Measurements from ENCODE around the gene FBXW7. TPM values are rescaled to one million over a fixed set of nuclear protein-coding genes. Genes with fewer than 3 reads are reported as not detected.

FBXW7 gene
- polyA plus RNA-seq, 2 of the 4 experiments (the other 2 are of a cell fraction) = 7.2 to 12.5 TPM

GRCh38 chr4:152294331-152294730 lies 241.6 kb downstream of the FBXW7 start (continued):
- TF ChIP-seq, protein P1, sequence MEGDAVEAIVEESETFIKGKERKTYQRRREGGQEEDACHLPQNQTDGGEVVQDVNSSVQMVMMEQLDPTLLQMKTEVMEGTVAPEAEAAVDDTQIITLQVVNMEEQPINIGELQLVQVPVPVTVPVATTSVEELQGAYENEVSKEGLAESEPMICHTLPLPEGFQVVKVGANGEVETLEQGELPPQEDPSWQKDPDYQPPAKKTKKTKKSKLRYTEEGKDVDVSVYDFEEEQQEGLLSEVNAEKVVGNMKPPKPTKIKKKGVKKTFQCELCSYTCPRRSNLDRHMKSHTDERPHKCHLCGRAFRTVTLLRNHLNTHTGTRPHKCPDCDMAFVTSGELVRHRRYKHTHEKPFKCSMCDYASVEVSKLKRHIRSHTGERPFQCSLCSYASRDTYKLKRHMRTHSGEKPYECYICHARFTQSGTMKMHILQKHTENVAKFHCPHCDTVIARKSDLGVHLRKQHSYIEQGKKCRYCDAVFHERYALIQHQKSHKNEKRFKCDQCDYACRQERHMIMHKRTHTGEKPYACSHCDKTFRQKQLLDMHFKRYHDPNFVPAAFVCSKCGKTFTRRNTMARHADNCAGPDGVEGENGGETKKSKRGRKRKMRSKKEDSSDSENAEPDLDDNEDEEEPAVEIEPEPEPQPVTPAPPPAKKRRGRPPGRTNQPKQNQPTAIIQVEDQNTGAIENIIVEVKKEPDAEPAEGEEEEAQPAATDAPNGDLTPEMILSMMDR (IDR thresholded peaks at IDR 0.05) = no peak
- no peak for TF ChIP-seq ZSCAN20 (CRISPR knock-in tag; IDR thresholded peaks at IDR 0.05)
- TF ChIP-seq, protein P2, sequence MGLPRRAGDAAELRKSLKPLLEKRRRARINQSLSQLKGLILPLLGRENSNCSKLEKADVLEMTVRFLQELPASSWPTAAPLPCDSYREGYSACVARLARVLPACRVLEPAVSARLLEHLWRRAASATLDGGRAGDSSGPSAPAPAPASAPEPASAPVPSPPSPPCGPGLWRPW (IDR thresholded peaks at IDR 0.05) = no peak
- TF ChIP-seq MAZ (IDR thresholded peaks at IDR 0.05; ENCODE audit: borderline replicate concordance, low read depth, low read length) = no peak
- no peak for TF ChIP-seq CBX8 (IDR thresholded peaks at IDR 0.05)
- TF ChIP-seq NFE2L2 (conservative IDR thresholded peaks at IDR 0.05; ENCODE audit: low read length) = no peak
- no peak for TF ChIP-seq ZNF302 (CRISPR knock-in tag; IDR thresholded peaks at IDR 0.05)

GRCh38 chr4:152293527-152293926 lies 242.4 kb downstream of the FBXW7 start:
- ATAC-seq (no peak), FAIRE-seq (no peak), DNase-seq (ENCODE audit: low read depth in 1 of 2, low spot score in 1 of 2) (no peak)
- POLR2A ChIA-PET = no interaction called here
- no peak overlapping the region for H3K27ac ChIP-seq
- no peaks in the 10 kb centered on the region for H3K4me1 ChIP-seq
- CTCF ChIA-PET = no interaction called here
- H3K9me3 ChIP-seq = no peaks in the 10 kb centered on the region
- 52% methylated on average over 5 of the region's 5 CpGs for WGBS (ENCODE audit: missing lambda C conversion rate)
- H3K4me3 ChIP-seq = no peak overlapping the region
- no peak for TF ChIP-seq ZC3H11A (IDR thresholded peaks at IDR 0.05)
- no peak for TF ChIP-seq RNF2 (IDR thresholded peaks at IDR 0.05; ENCODE audit: borderline replicate concordance, low read depth)
- TF ChIP-seq ZSCAN20 (CRISPR knock-in tag; IDR thresholded peaks at IDR 0.05) = no peak
- TF ChIP-seq RFX5 (IDR thresholded peaks at IDR 0.05) = no peak
- TF ChIP-seq BCL3 (IDR thresholded peaks at IDR 0.05) = no peak
- TF ChIP-seq HOXB13 (CRISPR knock-in tag; IDR thresholded peaks at IDR 0.05; ENCODE audit: low read depth) = no peak
- no peak for TF ChIP-seq POLR2AphosphoS2 (conservative IDR thresholded peaks at IDR 0.05; ENCODE audit: low read length)
- TF ChIP-seq, protein P3, sequence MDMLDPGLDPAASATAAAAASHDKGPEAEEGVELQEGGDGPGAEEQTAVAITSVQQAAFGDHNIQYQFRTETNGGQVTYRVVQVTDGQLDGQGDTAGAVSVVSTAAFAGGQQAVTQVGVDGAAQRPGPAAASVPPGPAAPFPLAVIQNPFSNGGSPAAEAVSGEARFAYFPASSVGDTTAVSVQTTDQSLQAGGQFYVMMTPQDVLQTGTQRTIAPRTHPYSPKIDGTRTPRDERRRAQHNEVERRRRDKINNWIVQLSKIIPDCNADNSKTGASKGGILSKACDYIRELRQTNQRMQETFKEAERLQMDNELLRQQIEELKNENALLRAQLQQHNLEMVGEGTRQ (IDR thresholded peaks at IDR 0.05) = no peak
- TF ChIP-seq TP53 (CRISPR knock-in tag; IDR thresholded peaks at IDR 0.05) = no peak
- no peak for TF ChIP-seq RARB (CRISPR knock-in tag; IDR thresholded peaks at IDR 0.05)
- TF ChIP-seq EP300 (IDR thresholded peaks at IDR 0.05) = no peak
- no peak for TF ChIP-seq SMC3 (IDR thresholded peaks at IDR 0.05)
- no peak for TF ChIP-seq CHD4 (IDR thresholded peaks at IDR 0.05; ENCODE audit: borderline replicate concordance)
- no peak for TF ChIP-seq FOXS1 (CRISPR knock-in tag; IDR thresholded peaks at IDR 0.05)
- H3K4me2 ChIP-seq = no peak overlapping the region

DNA sequence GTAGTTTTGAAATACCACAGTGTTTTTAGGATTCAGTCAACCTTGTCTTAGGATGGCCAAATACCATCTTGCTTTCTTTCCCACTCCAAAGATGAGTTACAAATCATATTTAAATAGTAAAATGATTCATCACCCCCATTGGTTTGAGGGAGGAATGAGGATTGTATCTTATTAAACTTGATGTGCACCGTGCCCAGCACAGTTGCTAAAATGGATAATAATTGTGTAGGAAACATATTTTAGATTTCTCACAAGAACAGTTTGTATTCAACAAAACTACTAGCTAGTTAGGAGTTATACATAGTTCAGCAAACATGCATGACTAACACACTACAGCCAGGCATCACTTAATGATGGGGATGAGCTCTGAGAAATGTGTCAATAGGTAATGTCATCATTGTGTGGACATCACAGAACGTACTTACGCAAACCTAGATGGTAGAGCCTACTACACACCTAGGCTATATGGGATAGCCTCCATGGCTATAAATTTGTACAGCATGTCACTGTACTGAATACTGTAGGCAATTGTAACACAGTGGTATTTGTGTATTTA lies 245.4 kb downstream of the FBXW7 start:
- DNase-seq (ENCODE audit: low read depth in 1 of 2, low spot score in 1 of 2) (no peak), FAIRE-seq (no peak), ATAC-seq (no peak)
- Histone ChIP-seq H3K9me3 (no peaks in the 10 kb centered on the region), H3K4me3 (no peak overlapping the region), H3K4me2 (no peak overlapping the region), H3K4me1 (no peaks in the 10 kb centered on the region), H3K27ac (no peak overlapping the region)
- TF ChIP-seq HEYL (CRISPR knock-in tag; IDR thresholded peaks at IDR 0.05) = no peak
- TF ChIP-seq POLR2AphosphoS2 (conservative IDR thresholded peaks at IDR 0.05; ENCODE audit: low read length) = no peak
- no peak for TF ChIP-seq ZSCAN20 (CRISPR knock-in tag; IDR thresholded peaks at IDR 0.05)
- no peak for TF ChIP-seq HOXA7 (CRISPR knock-in tag; IDR thresholded peaks at IDR 0.05)
- TF ChIP-seq FOSB (CRISPR knock-in tag; IDR thresholded peaks at IDR 0.05) = no peak
- TF ChIP-seq HOXB13 (CRISPR knock-in tag; IDR thresholded peaks at IDR 0.05; ENCODE audit: low read depth) = no peak
- TF ChIP-seq NR3C1 (IDR thresholded peaks at IDR 0.05) = no peak
- TF ChIP-seq RARB (CRISPR knock-in tag; IDR thresholded peaks at IDR 0.05) = no peak
- no peak for TF ChIP-seq FOSL2 (IDR thresholded peaks at IDR 0.05)
- TF ChIP-seq FOSL2 (CRISPR knock-in tag; IDR thresholded peaks at IDR 0.05) = no peak
- no peak for TF ChIP-seq HDAC2 (IDR thresholded peaks at IDR 0.05)
- 66% methylated on average over 3 of the region's 3 CpGs for WGBS (ENCODE audit: missing lambda C conversion rate)
- POLR2A ChIA-PET = no interaction called here
- CTCF ChIA-PET = no interaction called here

All from A549 (cell line).